Epithelial cell of proximal tubule (primary cell): ENCODE measurements around the gene MRAP2. TPM values are rescaled to one million over a fixed set of nuclear protein-coding genes. Genes with fewer than 3 reads are reported as not detected.
"Not testable (repeated sequence)": the region's sequence is repeated elsewhere in the genome, so short reads cannot be mapped to it uniquely, and the experiment has no call there.

Experiments
- DNase-seq: peaks from one replicate; pipeline ENCODE4 v3.0.0-alpha.2; 2011; ENCODE audit warnings: low read depth
- H3K4me3 ChIP-seq: 2 replicates; pipeline ENCODE4 v1.5.1; 2011; ENCODE audit warnings: low read depth, mild to moderate bottlenecking, low read length
- total RNA-seq: library from RNA; depleted of rRNA; stranded (reverse); fragments of >200 nt; gene quantifications from 2 replicates; pipeline ENCODE4 v1.2.3, GENCODE V29; 2015
- TF ChIP-seq, protein P1 (sequence below): conservative IDR thresholded peaks from 2 replicates; pipeline ENCODE4 v1.5.1; 2012; ENCODE audit warnings: low read depth, mild to moderate bottlenecking, low read length

MRAP2 gene
- total RNA-seq, 1 donor from 2014 or later, result 0.17 TPM

DNA sequence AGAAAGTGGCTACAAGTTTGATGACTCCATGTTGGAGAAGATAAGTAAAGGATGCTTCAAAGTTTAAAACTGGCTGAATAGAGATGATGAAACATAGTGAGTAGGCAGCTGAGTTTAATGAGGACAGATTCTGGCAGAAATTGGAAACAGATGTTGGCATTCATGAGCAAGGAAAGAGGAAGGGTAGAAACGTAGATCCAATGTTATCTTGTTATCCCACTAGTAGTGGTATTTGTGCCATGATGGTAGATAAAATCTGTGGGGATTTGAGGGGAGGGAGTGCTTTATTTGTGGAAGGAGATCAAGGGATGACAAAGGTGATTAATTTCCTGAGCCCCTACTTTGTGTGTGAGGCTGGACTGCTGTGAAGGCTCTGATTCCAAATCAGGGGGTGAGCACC lies 69.5 kb downstream of the MRAP2 start:
- no peak overlapping the region for H3K4me3 ChIP-seq
- TF ChIP-seq, protein P1, sequence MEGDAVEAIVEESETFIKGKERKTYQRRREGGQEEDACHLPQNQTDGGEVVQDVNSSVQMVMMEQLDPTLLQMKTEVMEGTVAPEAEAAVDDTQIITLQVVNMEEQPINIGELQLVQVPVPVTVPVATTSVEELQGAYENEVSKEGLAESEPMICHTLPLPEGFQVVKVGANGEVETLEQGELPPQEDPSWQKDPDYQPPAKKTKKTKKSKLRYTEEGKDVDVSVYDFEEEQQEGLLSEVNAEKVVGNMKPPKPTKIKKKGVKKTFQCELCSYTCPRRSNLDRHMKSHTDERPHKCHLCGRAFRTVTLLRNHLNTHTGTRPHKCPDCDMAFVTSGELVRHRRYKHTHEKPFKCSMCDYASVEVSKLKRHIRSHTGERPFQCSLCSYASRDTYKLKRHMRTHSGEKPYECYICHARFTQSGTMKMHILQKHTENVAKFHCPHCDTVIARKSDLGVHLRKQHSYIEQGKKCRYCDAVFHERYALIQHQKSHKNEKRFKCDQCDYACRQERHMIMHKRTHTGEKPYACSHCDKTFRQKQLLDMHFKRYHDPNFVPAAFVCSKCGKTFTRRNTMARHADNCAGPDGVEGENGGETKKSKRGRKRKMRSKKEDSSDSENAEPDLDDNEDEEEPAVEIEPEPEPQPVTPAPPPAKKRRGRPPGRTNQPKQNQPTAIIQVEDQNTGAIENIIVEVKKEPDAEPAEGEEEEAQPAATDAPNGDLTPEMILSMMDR, result no peak
- DNase-seq, result no peak

DNA sequence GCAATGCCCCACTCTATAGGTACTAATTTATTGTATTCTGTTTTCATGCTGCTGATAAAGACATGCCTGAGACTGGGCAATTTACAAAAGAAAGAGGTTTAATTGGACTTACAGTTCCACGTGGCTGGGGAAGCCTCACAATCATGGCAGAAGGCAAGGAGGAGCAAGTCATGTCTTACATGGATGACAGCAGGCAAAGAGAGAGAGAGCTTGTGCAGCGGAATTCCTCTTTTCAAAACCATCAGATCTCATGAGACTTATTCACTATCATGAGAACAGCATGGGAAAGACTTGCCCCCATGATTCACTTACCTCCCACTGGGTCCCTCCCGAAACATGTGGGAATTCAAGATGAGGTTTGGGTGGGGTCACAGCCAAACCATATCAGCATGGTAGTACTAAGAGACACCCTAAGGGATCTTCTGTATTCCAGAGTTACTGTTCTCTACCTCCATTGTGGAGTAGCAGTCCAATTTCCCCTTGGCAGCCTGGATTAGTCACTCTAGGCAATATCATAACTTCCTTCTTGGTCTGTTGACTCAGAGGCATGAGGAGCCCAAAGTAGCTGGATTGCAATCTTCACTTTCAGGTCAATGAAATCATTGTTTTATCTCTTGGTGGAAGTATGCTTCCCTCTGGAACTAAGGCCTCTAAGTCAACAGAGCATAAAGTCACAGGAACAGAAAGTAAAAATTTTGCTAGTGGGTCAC lies 71.8 kb downstream of the MRAP2 start:
- DNase-seq, result peak; percentile 37
- H3K4me3 ChIP-seq, result not testable (repeated sequence)

DNA sequence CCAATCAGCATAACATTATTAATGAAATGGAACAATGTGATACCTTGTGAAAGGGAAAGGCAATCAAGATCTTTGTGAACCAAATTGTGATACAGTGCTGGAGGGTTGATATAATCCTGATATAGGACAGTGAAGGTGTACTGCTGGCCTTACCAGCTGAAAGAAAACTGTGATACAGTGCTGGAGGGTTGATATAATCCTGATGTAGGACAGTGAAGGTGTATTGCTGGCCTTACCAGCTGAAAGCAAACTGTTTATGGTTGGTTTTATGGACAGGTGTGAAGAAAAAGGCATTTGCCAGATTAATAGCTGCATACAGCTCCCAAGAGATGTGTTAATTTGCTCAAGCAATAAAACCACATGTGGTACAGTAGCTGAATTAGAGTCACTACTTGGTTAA lies 73.9 kb downstream of the MRAP2 start:
- TF ChIP-seq, protein P1, result no peak
- DNase-seq, result no peak
- H3K4me3 ChIP-seq, result no peak overlapping the region

DNA sequence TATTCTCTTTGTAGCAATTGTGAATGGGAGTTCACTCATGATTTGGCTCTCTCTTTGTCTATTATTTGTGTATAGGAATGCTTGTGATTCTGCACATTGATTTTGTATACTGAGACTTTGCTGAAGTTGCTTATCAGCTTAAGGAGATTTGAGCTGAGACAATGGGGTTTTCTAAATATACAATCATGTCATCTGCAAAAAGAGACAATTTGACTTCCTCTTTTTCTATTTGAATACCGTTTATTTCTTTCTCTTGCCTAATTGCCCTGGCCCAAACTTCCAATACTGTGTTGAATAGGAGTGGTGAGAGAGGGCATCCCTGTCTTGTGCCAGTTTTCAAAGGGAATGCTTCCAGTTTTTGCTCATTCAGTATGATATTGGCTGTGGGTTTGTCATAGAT lies 77.8 kb downstream of the MRAP2 start:
- DNase-seq, result not testable (repeated sequence)

DNA sequence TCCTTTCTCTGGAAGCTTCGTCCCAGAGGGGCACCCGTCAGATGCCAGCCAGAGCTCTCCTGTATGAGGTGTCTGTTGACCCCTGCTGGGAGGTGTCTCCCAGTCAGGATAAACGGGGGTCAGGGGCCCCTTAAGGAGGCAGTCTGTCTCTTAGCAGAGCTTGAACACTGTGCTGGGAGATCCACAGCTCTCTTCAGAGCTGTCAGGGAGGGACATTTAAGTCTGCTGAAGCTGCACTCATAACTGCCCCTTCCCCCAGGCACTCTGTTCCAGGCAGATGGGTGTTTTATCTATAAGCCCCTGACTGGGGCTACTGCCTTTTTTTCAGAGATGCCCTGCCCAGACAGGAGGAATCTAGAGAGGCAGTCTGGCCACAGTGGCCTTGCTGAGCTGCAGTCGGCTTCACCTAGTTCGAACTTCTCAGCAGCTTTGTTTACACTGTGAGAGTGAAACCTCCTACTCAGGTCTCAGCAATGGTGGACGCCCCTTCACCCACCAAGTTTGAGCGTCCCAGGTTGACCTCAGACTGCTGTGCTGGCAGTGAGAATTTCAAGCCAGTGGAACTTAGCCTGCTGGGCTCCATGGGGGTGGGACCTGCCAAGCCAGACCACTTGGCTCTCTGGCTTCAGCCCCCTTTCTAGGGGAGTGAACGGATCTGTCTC lies 81.5 kb downstream of the MRAP2 start:
- not testable (repeated sequence) for H3K4me3 ChIP-seq

More for the DNA sequence above, 77.8 kb downstream of the MRAP2 start:
- not testable (repeated sequence) for H3K4me3 ChIP-seq

DNA sequence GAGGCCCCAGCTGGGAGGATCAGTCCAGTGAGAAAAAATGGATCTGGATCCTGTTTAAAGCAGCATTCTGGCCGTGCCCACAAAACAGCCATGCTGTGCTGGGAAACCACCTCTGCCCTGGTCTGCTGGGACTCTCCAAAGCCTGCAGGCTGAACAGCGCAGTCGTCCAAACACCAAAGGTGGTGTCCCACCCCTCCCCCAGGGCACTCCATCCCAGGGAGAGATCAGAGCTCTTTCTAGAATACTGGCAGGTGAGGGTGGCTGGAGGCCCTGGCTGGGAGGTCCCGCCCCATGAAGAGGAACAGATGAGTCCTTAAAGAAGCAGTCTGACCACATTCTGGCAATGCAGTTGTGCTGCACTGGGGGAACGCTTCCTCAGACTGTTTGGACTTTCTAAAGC lies 84.6 kb downstream of the MRAP2 start:
- H3K4me3 ChIP-seq, result no peak overlapping the region
- no peak for DNase-seq
- TF ChIP-seq, protein P1, result no peak

More for the DNA sequence above, 81.5 kb downstream of the MRAP2 start:
- DNase-seq, result not testable (repeated sequence)

DNA sequence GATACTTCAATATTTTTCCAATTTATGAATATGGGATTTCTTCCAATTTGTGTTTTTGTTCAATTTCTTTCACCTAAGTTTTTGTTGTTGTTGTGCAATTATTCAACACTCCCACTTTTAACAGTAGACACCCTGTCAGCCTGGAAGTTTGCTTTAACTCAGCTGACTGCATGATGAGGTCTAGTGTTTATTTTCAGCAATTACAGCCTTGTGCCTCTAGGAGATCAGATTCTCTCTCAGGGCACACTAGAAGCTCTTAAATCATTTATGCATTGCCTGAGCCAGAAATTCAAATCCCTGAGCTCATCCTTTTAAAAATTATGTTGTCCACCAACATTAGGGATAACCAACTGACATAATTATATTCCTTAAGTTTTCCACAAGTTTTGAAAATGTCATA lies 85.7 kb downstream of the MRAP2 start:
- TF ChIP-seq, protein P1, result no peak
- no peak overlapping the region for H3K4me3 ChIP-seq
- no peak for DNase-seq

DNA sequence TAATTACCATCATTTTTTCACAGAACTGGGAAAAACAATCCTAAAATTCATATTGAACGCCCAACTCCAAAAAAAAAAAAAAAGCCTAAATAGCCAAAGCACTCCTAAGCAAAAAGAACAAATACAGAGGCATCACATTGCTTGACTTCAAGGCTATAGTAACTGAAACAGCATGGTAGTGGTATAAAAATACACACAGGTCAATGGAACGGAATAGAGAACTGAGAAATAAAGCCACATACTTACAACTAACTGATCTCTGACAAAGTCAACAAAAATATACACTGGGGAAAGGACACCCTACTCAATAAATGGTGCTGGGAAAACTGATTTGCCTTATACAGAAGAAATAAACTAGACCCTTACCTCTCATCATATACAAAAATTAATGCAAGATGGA lies 89.6 kb downstream of the MRAP2 start:
- no peak for DNase-seq
- H3K4me3 ChIP-seq, result no peak overlapping the region
- TF ChIP-seq, protein P1, result no peak

DNA sequence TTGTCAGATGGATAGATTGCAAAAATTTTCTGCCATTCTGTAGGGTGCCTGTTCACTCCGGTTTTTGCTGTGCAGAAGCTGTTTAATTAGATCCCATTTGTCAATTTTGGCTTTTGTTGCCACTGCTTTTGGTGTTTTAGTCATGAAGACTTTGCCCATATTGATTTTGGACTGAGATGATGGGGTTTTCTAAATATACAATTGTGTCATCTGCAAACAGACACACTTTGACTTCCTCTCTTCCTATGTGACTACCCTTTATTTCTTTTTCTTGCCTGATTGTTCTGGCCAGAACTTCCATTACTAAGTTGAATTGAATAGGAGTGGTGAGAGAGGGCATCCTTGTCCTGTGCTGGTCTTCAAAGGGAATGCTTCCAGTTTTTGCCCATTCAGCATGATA lies 96.0 kb downstream of the MRAP2 start:
- H3K4me3 ChIP-seq, DNase-seq: not testable (repeated sequence)

DNA sequence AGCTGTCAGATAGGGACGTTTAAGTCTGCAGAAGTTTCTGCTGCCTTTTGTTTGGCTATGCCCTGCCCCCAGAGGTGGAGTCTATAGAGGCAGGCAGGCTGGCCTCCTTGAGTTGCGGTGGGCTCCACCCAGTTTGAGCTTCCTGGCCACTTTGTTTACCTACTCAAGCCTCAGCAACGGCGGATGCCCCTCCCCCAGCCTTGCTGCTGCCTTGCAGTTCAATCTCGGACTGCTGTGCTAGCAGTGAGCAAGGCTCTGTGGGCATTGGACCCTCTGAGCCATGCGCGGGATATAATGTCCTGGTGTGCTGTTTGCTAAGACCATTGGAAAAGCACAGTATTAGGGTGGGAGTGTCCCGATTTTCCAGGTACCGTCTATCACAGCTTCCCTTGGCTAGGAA lies 99.8 kb downstream of the MRAP2 start:
- not testable (repeated sequence) for DNase-seq, H3K4me3 ChIP-seq
